ENCODE measurements around the gene CEP162. TPM values are rescaled to one million over a fixed set of nuclear protein-coding genes. Genes with fewer than 3 reads are reported as not detected.
"Not testable (repeated sequence)": the region's sequence is repeated elsewhere in the genome, so short reads cannot be mapped to it uniquely, and the experiment has no call there.

CEP162 gene
- total RNA-seq, 2 donors from 2014 or later, result 3.5 to 5.6 TPM

GRCh38 chr6:84164328-84164727 lies 63.1 kb downstream of the CEP162 start:
- H3K27ac Mint-ChIP-seq; DNase-seq; H3K36me3 Mint-ChIP-seq (ENCODE audit: insufficient read depth in 2 of 2); H3K4me3 Mint-ChIP-seq; ATAC-seq (replicated peaks in 1 of 2); H3K27me3 Mint-ChIP-seq (ENCODE audit: low read depth); H3K9me3 Mint-ChIP-seq; H3K4me1 Mint-ChIP-seq (ENCODE audit: low read depth): not testable (repeated sequence)

GRCh38 chr6:84161190-84161589 lies 66.3 kb downstream of the CEP162 start:
- H3K36me3 Mint-ChIP-seq (ENCODE audit: insufficient read depth in 2 of 2), result peaks cover 1 to 4% of the 10 kb centered on the region in 2 donors
- ATAC-seq (replicated peaks in 1 of 2), result no peak
- H3K4me1 Mint-ChIP-seq (ENCODE audit: low read depth), result no peaks in the 10 kb centered on the region
- no peak overlapping the region for H3K4me3 Mint-ChIP-seq
- H3K27me3 Mint-ChIP-seq (ENCODE audit: low read depth), result no peaks in the 10 kb centered on the region
- no peaks in the 10 kb centered on the region for H3K9me3 Mint-ChIP-seq
- no peak for DNase-seq
- no peak overlapping the region for H3K27ac Mint-ChIP-seq

- Mint-ChIP-seq H3K36me3 (ENCODE audit: insufficient read depth in 2 of 2) (peaks cover 1 to 4% of the 10 kb centered on the region in 2 donors), H3K27me3 (ENCODE audit: low read depth) (no peaks in the 10 kb centered on the region), H3K27ac (no peak overlapping the region), H3K9me3 (no peaks in the 10 kb centered on the region), H3K4me3 (no peak overlapping the region), H3K4me1 (ENCODE audit: low read depth) (no peaks in the 10 kb centered on the region)
- no peak for DNase-seq
- ATAC-seq (replicated peaks in 1 of 2), result no peak
Measured at GRCh38 chr6:84156306-84156705, 71.1 kb downstream of the CEP162 start.

DNA sequence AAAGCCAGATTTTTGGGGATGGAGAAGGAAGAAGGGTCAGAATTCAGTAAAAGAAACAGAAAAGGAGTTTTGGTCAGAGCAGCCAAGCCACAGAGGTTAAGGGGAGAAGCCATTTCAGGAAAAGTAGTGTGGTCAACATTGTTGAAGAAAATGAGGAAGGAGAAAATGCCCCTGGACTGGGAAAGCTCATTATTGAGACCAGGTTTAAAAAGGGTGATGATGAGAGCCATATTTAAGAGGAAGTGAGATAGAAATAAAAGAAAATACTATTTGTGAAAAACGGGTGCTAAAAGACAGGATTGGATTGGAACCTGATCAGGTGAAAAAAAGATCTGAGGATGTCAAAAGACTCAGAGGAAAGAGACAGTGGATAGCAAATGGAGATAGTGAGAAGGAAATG lies 75.8 kb downstream of the CEP162 start:
- H3K27ac Mint-ChIP-seq, result no peak overlapping the region
- DNase-seq, result no peak
- H3K4me3 Mint-ChIP-seq, result no peak overlapping the region
- peaks cover 5 to 8% of the 10 kb centered on the region in 2 donors for H3K36me3 Mint-ChIP-seq (ENCODE audit: insufficient read depth in 2 of 2)
- ATAC-seq (replicated peaks in 1 of 2), result no peak
- H3K4me1 Mint-ChIP-seq (ENCODE audit: low read depth), result peaks cover 5% of the 10 kb centered on the region
- no peaks in the 10 kb centered on the region for H3K27me3 Mint-ChIP-seq (ENCODE audit: low read depth)
- peaks cover 3% of the 10 kb centered on the region in 2 donors for H3K9me3 Mint-ChIP-seq

DNA sequence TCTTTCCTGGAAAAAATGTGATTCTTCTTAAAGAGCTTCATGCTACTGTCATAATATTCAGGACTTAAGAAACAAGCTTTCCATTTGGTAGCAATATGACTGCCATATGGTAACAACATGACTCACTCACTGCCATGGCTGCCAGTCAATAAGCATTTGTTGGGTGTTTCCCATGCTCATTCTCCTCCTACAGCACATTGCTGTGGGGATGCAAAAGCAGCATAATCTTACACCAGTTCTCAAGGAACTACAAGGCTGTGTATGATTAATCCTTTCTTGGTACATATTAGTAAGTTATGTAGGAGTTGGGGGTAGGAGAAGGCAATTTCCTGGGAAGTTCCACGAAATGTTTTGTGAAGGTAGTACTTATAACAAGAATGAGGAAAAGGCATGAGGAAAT lies 76.7 kb downstream of the CEP162 start:
- H3K36me3 Mint-ChIP-seq (ENCODE audit: insufficient read depth in 2 of 2), result peaks cover 5 to 8% of the 10 kb centered on the region in 2 donors
- ATAC-seq (replicated peaks in 1 of 2), result peak; percentile 61 to 91
- peak; percentile 1 to 2 for DNase-seq
- H3K27ac Mint-ChIP-seq, result peak overlapping the region; percentile 55
- H3K4me1 Mint-ChIP-seq (ENCODE audit: low read depth), result peaks cover 5% of the 10 kb centered on the region
- no peak overlapping the region for H3K4me3 Mint-ChIP-seq
- peaks cover 3% of the 10 kb centered on the region in 2 donors for H3K9me3 Mint-ChIP-seq
- no peaks in the 10 kb centered on the region for H3K27me3 Mint-ChIP-seq (ENCODE audit: low read depth)

GRCh38 chr6:84141521-84141920 lies 85.9 kb downstream of the CEP162 start:
- Mint-ChIP-seq H3K27ac (no peak overlapping the region), H3K27me3 (ENCODE audit: low read depth) (no peaks in the 10 kb centered on the region), H3K36me3 (ENCODE audit: insufficient read depth in 2 of 2) (peaks cover 2 to 6% of the 10 kb centered on the region in 2 donors), H3K4me1 (ENCODE audit: low read depth) (no peaks in the 10 kb centered on the region), H3K9me3 (no peaks in the 10 kb centered on the region), H3K4me3 (no peak overlapping the region)
- no peak for DNase-seq
- ATAC-seq (replicated peaks in 1 of 2), result no peak

- no peaks in the 10 kb centered on the region for H3K4me1 Mint-ChIP-seq (ENCODE audit: low read depth)
- H3K27ac Mint-ChIP-seq, result no peak overlapping the region
- ATAC-seq (replicated peaks in 1 of 2) (no peak), DNase-seq (no peak)
- no peaks in the 10 kb centered on the region for H3K9me3 Mint-ChIP-seq
- H3K27me3 Mint-ChIP-seq (ENCODE audit: low read depth), result no peaks in the 10 kb centered on the region
- H3K4me3 Mint-ChIP-seq, result no peak overlapping the region
- peaks cover 2 to 9% of the 10 kb centered on the region in 2 donors for H3K36me3 Mint-ChIP-seq (ENCODE audit: insufficient read depth in 2 of 2)
Measured at GRCh38 chr6:84139311-84139710, 88.1 kb downstream of the CEP162 start.

- no peak for DNase-seq
- no peak overlapping the region for H3K27ac Mint-ChIP-seq
Measured at GRCh38 chr6:84137989-84138575, 89.4 kb downstream of the CEP162 start.

GRCh38 chr6:84137051-84137375 lies 90.4 kb downstream of the CEP162 start:
- peaks cover 6 to 18% of the 10 kb centered on the region in 2 donors for H3K36me3 Mint-ChIP-seq (ENCODE audit: insufficient read depth in 2 of 2)
- H3K4me3 Mint-ChIP-seq, result no peak overlapping the region

More at GRCh38 chr6:84137989-84138575, 89.4 kb downstream of the CEP162 start:
- peaks cover 2 to 10% of the 10 kb centered on the region in 2 donors for H3K36me3 Mint-ChIP-seq (ENCODE audit: insufficient read depth in 2 of 2)
- ATAC-seq (replicated peaks in 1 of 2), result no peak
- H3K4me3 Mint-ChIP-seq, result no peak overlapping the region
- no peaks in the 10 kb centered on the region for H3K4me1 Mint-ChIP-seq (ENCODE audit: low read depth)
- H3K27me3 Mint-ChIP-seq (ENCODE audit: low read depth), result no peaks in the 10 kb centered on the region
- H3K9me3 Mint-ChIP-seq, result no peaks in the 10 kb centered on the region

DNA sequence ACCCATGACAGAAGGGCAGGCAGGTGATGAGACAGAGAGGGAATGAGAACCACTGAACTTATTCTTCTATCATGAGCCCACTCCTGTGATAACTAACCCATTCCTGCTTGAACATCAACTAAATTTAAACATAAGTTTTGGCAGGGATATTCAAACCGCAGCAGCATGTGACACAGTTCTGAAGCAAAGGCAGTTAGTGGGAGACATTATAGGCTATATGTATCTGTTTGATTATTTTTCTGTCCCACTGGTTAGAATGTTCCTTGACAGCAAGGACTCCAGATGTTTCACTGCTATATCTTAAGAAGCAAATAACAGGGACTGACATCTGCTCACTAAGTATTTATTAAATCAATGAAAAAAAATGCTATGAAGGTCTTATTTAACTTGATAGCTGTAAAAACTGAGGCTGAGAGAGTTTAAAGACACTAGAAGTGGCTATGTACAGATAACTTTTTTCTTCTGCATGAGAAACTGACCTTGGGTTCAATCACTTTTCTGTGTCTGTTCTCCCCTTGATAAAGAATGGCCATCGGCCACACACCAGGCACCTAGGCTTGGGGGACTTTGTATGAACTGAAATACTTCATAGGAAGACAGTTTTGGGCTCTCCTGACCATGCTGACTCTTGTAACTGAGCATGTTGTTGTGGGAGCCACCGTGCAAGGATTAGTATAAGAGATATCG lies 90.9 kb downstream of the CEP162 start:
- no peak for ATAC-seq (replicated peaks in 1 of 2)
- Mint-ChIP-seq H3K27me3 (ENCODE audit: low read depth) (no peaks in the 10 kb centered on the region), H3K4me1 (ENCODE audit: low read depth) (no peaks in the 10 kb centered on the region), H3K4me3 (no peak overlapping the region), H3K27ac (no peak overlapping the region), H3K9me3 (peaks cover 5% of the 10 kb centered on the region in 2 donors), H3K36me3 (ENCODE audit: insufficient read depth in 2 of 2) (peaks cover 6 to 18% of the 10 kb centered on the region in 2 donors)
- DNase-seq, result no peak

More at GRCh38 chr6:84137051-84137375, 90.4 kb downstream of the CEP162 start:
- no peak for ATAC-seq (replicated peaks in 1 of 2)
- H3K9me3 Mint-ChIP-seq, result peaks cover 4 to 5% of the 10 kb centered on the region in 2 donors
- no peak for DNase-seq
- no peak overlapping the region for H3K27ac Mint-ChIP-seq
- no peaks in the 10 kb centered on the region for H3K4me1 Mint-ChIP-seq (ENCODE audit: low read depth)
- no peaks in the 10 kb centered on the region for H3K27me3 Mint-ChIP-seq (ENCODE audit: low read depth)

GRCh38 chr6:84135291-84135690 lies 92.2 kb downstream of the CEP162 start:
- H3K27ac Mint-ChIP-seq, result no peak overlapping the region
- peaks cover 10 to 13% of the 10 kb centered on the region in 2 donors for H3K9me3 Mint-ChIP-seq
- H3K4me1 Mint-ChIP-seq (ENCODE audit: low read depth), result no peaks in the 10 kb centered on the region
- H3K4me3 Mint-ChIP-seq, result no peak overlapping the region
- H3K36me3 Mint-ChIP-seq (ENCODE audit: insufficient read depth in 2 of 2), result peaks cover 6 to 14% of the 10 kb centered on the region in 2 donors
- H3K27me3 Mint-ChIP-seq (ENCODE audit: low read depth), result no peaks in the 10 kb centered on the region
- DNase-seq, result no peak
- ATAC-seq (replicated peaks in 1 of 2), result no peak

GRCh38 chr6:84133385-84133784 lies 94.1 kb downstream of the CEP162 start:
- not testable (repeated sequence) for DNase-seq; ATAC-seq (replicated peaks in 1 of 2); H3K4me1 Mint-ChIP-seq (ENCODE audit: low read depth); H3K4me3 Mint-ChIP-seq; H3K27me3 Mint-ChIP-seq (ENCODE audit: low read depth); H3K27ac Mint-ChIP-seq
- peaks cover 10 to 13% of the 10 kb centered on the region in 2 donors for H3K9me3 Mint-ChIP-seq
- peaks cover 6 to 14% of the 10 kb centered on the region in 2 donors for H3K36me3 Mint-ChIP-seq (ENCODE audit: insufficient read depth in 2 of 2)

GRCh38 chr6:84129588-84129987 lies 97.9 kb downstream of the CEP162 start:
- not testable (repeated sequence) for H3K4me1 Mint-ChIP-seq (ENCODE audit: low read depth); H3K4me3 Mint-ChIP-seq; H3K27ac Mint-ChIP-seq; H3K27me3 Mint-ChIP-seq (ENCODE audit: low read depth); DNase-seq; ATAC-seq (replicated peaks in 1 of 2)
- Mint-ChIP-seq H3K36me3 (ENCODE audit: insufficient read depth in 2 of 2) (peaks cover 6 to 12% of the 10 kb centered on the region in 2 donors), H3K9me3 (peaks cover 10 to 13% of the 10 kb centered on the region in 2 donors)

GRCh38 chr6:84123186-84123585 lies 104.3 kb downstream of the CEP162 start:
- H3K4me1 Mint-ChIP-seq (ENCODE audit: low read depth), result no peaks in the 10 kb centered on the region
- H3K27ac Mint-ChIP-seq, result no peak overlapping the region
- H3K27me3 Mint-ChIP-seq (ENCODE audit: low read depth), result no peaks in the 10 kb centered on the region
- no peak overlapping the region for H3K4me3 Mint-ChIP-seq
- DNase-seq, result no peak
- H3K9me3 Mint-ChIP-seq, result no peaks in the 10 kb centered on the region
- H3K36me3 Mint-ChIP-seq (ENCODE audit: insufficient read depth in 2 of 2), result peaks cover 2 to 5% of the 10 kb centered on the region in 2 donors
- ATAC-seq (replicated peaks in 1 of 2), result no peak

Data from activated T-cell treated with anti-CD3 and anti-CD28 coated beads, Interleukin-2, amount 50 U/mL, for 72 hours (primary cell).